C1 segment of cervical spinal cord (tissue), 14 donors: ENCODE data around the gene GPR142.

Source experiments
- DNase-seq, 14 donors: peaks; one replicate each; lab custom pipeline; 2025; lab: John Stamatoyannopoulos, UW

GPR142 gene

GRCh38 chr17:74369665-74370490 lies 2.6 kb downstream of the GPR142 start:
- DNase-seq, result no peak

DNA sequence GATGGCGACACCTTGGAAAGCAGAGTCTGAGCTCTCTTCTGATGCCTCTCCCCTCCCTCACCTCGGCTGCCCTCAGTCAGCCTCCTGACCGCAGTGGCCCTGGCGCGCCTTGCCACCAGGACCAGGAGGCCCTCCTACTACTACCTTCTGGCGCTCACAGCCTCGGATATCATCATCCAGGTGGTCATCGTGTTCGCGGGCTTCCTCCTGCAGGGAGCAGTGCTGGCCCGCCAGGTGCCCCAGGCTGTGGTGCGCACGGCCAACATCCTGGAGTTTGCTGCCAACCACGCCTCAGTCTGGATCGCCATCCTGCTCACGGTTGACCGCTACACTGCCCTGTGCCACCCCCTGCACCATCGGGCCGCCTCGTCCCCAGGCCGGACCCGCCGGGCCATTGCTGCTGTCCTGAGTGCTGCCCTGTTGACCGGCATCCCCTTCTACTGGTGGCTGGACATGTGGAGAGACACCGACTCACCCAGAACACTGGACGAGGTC lies 4.4 kb downstream of the GPR142 start:
- DNase-seq, result no peak

- DNase-seq, result no peak
These were observed 5.1 kb downstream of the GPR142 start for GRCh38 chr17:74372426-74372825.

GRCh38 chr17:74373838-74374606 lies 6.7 kb downstream of the GPR142 start:
- peak in 11 of 14 donors; percentile 11 to 76 (median 51) for DNase-seq

DNA sequence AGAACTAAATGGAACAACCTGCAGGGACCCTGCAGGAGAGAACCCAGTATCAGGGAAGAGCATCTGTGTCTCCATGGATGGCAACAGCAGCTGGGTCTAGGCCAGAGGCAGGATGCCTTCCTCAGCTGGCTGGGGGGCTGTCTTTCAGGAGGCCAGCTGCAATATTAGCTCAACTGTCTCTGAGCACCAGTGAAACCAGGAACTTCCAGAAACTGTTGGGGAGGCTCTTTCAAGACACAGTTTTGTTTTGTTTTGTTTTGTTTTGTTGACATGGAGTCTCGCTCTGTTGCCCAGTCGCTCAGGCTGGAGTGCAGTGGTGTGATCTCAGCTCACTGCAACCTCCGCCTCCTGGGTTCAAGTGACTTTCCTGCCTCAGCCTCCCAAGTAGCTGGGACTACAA lies 7.6 kb downstream of the GPR142 start:
- DNase-seq, result no peak

GRCh38 chr17:74379495-74380085 lies 12.3 kb downstream of the GPR142 start:
- peak in 13 of 14 donors; percentile 26 to 91 (median 80) for DNase-seq

GRCh38 chr17:74380086-74380958 lies 13.0 kb downstream of the GPR142 start:
- peak in 1 of 14 donors; percentile 63 for DNase-seq

DNA sequence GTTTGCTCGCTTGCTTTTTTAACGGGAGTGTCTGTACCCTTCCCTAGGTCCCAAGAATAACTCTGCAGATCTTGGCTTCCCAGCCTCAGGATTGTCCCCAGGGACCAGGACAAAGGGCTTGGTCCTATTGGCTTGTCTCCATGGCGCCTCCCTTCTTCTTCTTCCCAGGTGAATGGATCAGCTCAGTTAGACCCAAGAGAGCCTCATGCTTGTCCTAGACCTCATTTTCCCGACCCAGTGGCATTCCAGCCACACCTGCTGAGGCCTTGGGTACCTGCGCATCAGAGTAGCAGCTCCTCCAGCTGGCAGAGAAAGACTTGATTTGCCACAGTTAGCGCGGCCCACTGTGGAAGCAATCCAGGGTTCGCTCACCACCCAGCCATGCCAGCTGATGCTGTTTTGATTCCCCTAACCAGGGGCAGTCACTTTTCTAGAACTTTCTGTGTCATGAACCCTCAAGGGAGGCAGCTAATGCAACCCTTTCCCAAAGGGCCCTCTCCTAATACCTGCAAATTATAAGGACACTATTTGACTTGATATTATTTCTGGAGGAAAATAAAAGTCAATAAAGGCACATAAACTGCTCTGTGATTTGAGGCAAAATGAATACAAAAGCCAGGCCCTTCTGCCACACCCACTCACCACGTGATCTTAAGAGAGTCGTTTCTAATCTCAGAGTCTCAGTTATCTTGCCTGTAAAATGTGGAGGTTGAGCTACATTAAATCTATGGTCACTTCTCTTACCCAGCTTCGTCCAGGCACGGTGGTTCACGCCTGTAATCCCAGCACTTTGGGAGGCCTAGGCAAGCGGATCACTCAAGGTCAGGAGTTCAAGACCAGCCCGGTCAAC lies 13.9 kb downstream of the GPR142 start:
- DNase-seq, result peak in 1 of 14 donors; percentile 63

DNA sequence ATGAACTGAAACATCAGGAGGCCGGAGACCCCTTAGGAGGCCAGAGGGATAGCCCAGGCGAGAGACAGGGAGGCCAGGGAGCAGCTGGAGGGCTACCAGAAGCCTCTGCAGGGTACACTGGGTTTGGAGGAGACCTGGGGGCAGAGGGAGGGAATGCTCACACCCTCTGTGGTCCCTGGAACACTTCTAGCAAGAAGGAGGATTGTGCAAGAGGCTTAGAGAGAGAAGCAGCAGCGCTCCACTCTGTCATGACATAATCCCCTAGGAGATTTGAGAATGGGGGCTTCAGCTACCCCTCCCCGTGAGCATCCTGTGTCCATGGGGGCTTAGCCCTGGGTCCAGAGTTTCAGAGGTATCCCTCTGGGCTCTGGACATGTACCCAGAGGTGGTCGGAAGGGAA lies 15.8 kb downstream of the GPR142 start:
- no peak for DNase-seq

DNA sequence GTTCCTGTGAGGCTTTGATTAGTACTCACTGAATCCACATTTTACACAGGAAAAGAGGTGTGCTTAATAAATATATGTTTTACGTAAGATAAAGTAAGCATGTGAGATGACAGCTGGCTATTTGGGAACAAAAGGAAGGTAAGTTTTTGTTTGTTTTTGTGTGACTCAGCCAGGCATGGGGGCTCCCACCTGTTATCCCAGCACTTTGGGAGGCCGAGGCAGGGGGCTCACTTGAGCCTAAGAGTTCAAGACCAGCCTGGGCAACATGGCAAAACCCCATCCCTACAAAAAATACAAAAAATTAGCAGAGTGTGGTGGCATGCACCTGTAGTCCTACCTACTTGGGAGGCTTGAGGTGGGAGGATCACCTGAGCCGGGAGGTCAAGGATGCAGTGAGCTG lies 17.9 kb downstream of the GPR142 start:
- DNase-seq, result no peak

DNA sequence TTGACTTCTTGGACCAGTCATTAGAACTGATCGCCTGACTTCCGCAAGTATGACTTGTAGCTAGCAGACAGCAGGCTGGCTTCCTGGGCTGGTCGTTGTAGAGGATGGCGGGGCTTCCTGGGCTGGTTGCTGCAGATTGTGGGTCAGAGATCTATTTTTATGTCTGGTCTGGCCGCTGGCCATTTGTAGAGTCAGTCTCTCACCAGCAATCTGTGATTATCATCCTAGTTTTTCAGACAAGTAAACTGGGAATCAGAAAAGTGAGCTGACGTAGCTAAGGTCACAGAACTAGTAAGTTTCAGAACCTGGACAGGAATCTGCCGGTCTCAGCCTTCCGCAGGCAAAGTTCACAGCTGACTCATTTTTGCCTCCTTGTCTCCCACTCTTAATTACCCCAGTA lies 19.1 kb downstream of the GPR142 start:
- DNase-seq, result peak in 1 of 14 donors; percentile 91

DNA sequence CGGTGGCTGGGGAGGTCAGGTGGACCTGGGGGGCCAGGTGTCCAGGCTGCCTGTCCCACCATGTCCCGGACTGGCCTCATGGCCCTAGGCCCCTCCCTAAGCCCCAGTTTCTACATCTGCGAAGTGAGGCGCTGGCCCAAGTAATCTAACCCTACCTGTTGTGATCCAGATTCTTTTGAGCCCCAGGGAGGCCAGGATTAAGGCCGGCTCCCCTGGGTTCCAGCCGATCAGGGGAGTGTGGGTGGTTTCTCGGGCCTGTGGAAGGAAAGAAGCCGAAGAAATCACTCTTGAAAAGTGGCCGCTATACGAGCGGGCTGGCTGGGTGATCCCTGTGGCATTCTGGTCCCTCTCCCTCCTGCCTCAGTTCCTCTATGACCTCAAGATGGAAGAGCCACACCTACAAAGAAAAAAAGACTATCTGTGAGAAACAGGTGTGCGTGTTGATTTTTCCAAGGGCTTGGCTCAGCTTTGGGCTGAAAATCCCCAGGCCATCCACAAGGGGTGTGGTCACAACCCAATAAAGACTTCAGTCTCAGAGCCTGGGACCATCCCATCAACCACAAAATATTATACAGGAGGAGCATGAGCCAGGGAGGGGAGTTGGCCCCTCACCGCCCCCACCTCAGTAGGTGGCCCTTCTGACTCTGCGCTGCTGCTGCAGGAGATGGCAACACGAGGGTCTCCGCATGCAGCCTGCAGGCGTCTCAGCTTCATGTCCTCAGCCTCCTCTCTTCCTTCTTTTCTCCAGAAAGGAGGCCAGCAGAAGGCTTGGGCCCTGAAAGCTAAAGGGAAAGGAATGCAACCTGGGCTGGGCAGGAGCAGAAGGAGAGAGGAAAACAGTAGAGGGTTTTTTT lies 20.3 kb downstream of the GPR142 start:
- no peak for DNase-seq

DNA sequence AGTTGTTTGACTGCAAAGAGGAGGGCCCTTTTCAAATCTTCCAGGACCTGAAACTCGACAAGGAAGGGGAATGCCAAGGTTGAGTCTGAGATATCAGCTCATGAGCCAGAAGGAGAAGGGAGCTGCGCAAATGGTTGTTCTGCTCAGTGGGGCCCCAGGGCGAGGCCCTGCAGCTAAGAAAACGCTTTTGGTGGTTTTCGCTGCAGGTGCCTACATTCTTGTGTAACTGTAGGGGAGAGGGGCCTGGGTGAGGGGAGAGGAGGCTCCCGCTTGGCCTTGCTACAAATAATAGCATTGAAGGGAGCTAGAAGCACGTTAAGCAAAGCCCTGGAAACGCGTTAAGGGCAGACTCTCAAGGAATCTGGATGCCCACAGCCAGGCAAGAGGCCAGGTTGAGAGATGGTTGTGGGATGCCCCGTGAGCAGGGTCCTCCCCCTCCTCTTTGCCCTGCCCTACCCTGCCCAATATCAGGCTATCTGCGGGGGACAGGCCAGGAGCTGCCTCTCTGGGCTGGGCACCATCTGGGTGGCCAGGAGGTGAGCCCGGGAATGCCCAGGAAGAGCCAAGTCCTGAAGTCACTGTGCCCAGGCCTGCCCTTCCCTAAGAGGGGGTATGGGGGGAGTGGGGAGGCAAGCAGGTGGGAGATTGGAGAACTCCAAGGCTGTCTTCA lies 21.9 kb downstream of the GPR142 start:
- DNase-seq, result peak in 1 of 14 donors; percentile 76

DNA sequence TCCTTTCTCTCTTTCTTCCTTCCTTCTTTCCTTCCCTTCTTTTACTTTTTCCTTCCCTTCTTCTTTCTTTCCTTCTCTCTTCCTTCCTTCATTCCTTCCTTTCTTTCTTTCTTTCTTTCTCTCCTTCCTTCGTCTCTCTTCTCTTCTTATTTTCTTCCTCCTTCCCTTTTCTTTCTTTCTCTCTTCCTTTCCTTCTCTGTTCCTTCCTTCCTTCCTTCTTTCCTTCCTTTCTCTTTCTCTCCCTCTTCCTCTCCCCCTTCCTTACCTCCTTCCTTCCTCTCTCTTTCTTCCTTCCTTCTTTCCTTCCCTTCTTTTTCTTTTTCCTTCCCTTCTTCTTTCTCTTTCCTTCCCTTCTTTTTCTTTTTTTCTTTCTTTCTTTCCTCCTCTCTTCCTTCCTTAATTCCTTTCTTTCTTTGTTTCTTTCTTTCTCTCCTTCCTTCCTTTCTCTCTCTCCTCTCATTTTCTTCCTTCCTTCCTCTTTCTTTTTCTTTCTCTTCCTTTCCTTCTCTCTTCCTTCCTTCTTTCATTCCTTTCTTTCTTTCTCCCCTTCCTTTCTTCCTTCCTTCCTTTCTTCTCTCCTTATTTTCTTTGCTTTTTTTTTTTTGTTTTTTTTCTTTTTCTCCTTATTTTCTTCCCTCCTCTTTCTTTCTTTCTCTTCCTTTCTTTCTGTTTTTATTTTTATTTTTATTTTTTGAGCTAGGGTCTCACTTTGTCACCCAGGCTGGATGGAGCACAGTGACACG lies 22.8 kb downstream of the GPR142 start:
- DNase-seq, result no peak

DNA sequence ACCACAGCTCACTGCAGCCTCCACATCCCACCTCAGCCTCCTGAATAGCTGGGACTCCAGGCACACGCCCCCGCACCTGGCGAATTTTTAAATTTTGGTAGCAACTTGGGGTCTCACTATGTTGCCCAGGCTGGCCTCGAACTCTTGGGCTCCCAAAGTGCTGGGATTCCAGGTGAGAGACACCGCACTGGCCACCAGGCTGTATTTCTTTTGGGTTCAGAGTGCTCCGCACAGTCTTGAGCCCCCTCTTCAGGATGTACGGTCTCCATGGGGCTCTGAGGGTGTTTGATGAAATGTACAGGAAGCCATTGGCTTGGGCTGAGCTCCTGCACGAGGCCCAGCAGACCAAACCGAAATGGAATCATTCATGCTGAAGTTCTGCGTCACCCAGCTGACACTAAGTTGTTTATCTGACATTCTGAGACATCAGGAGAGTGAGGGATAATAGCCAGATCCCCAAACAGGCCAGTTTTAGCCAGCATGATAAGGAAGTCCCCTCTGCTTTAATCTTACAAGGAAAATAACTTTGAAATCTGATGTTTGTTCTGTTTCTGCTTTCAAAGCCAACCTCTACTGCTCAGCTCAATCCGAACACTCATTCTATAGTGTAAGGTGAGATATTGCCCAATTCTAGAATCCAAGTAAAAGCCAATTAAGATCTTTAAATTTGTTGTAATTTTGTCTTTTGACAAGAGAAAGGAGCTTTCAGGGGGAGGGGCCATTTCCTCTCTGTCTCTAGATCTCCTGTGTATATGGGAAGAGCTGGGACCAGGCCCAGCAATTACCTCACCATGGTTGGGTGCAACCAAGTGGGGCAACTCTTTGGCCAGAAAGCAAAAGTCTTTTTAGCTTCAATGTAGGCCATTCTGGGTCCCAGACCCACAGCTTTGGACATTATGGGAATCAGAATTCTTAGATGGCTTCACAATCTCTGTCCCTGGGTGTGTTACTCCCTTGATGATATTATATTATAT lies 23.7 kb downstream of the GPR142 start:
- DNase-seq, result peak in 1 of 14 donors; percentile 41

- DNase-seq, result peak in 1 of 14 donors; percentile 62
These were observed 24.5 kb downstream of the GPR142 start for GRCh38 chr17:74391771-74392170.

DNA sequence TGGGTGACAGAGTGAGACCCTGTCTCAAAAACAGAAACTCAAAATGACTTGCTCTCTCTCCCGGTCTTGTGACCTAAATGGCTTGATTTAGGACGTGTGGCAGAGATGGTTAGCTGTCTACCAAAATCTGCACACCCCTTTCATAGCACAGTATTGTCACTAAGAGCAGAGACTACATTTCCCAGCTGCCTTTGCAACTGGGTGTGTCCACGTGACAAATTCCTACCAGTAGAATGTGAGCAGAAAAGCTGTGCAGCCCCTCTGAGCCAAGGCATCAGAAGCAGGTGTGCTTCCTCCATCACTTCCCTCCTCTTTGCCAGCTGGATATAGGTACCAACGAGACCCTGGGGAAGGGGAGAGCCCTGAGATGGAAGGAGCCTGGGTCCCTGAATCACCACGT lies 25.5 kb downstream of the GPR142 start:
- DNase-seq, result peak in 1 of 14 donors; percentile 75
